Spleen (tissue), 11 donors: ENCODE data around the gene GALNTL6. TPM values are rescaled to one million over a fixed set of nuclear protein-coding genes. Genes with fewer than 3 reads are reported as not detected.

ENCODE experiments used
- DNase-seq: peaks from one replicate; pipeline ENCODE4 v3.0.0-alpha.2; 2020
- H3K27ac ChIP-seq, 8 donors: fragments of 200-600 bp; sonication (generic) in 7 of 8; 1 replicate in 4 of 8; 2 replicates in 4 of 8; pipeline versions ENCODE4 v1.5.0 to v1.8.0; 2016 to 2021; ENCODE audit warnings: inconsistent platforms in 4 of 8, mild to moderate bottlenecking in 4 of 8, moderate library complexity in 1 of 8
- H3K27me3 ChIP-seq, 7 donors: fragments of 200-600 bp; sonication (generic) in 6 of 7; replicated peaks in 1 of 7; 1 replicate in 4 of 7; 2 replicates in 3 of 7; pipeline versions ENCODE4 v1.5.0 to v1.8.0; 2016 to 2021; ENCODE audit warnings: inconsistent platforms in 3 of 7, mild to moderate bottlenecking in 1 of 7
- H3K36me3 ChIP-seq, 6 donors: fragments of 200-600 bp; sonication (generic) in 5 of 6; 1 replicate in 4 of 6; 2 replicates in 2 of 6; pipeline versions ENCODE4 v1.5.0 to v1.8.0; 2016 to 2021; ENCODE audit warnings: inconsistent platforms in 2 of 6
- H3K4me1 ChIP-seq, 6 donors: fragments of 200-600 bp; sonication (generic) in 5 of 6; 1 replicate in 3 of 6; 2 replicates in 3 of 6; pipeline versions ENCODE4 v1.5.0 to v1.8.0; 2016 to 2021; ENCODE audit warnings: inconsistent platforms in 3 of 6
- H3K4me3 ChIP-seq, 8 donors: fragments of 200-600 bp; sonication (generic) in 7 of 8; 1 replicate in 4 of 8; 2 replicates in 4 of 8; pipeline versions ENCODE4 v1.5.0 to v1.8.0; 2016 to 2021; ENCODE audit warnings: inconsistent platforms in 4 of 8, mild to moderate bottlenecking in 4 of 8, moderate library complexity in 2 of 8
- H3K9me3 ChIP-seq, 8 donors: fragments of 200-600 bp; sonication (generic) in 7 of 8; 1 replicate in 4 of 8; 2 replicates in 4 of 8; pipeline versions ENCODE4 v1.5.0 to v1.8.0; 2016 to 2021; ENCODE audit warnings: inconsistent platforms in 4 of 8
- POLR2A ChIP-seq, 3 donors: fragments of 450-650 bp; IDR thresholded peaks; one replicate each; pipeline ENCODE4 v1.5.1; 2017; ENCODE audit warnings: antibody characterized with exemption in 3 of 3, mild to moderate bottlenecking in 1 of 3
- POLR2AphosphoS5 ChIP-seq, 3 donors: sonication (generic); formaldehyde crosslinking; IDR thresholded peaks; one replicate each; pipeline ENCODE4 v1.5.1; 2017; ENCODE audit warnings: antibody characterized with exemption in 3 of 3
- WGBS, 5 donors: extraction: QIAGEN DNeasy Blood & Tissue Kit in 3 of 5; methylation state at CpG; one replicate each; pipeline versions ENCODE4 v1.1.5 to v1.1.7; 2013 to 2018; 5-methylcytosine and 5-hydroxymethylcytosine counted together
- intact Hi-C: fragments of 100-400 bp; cut with DNase I; formaldehyde crosslinking; loops from one replicate; pipeline ENCODE4 v1.15.0; 2023; ENCODE audit warnings: low total_unique reads
- polyA plus RNA-seq, 3 donors: library from polyadenylated mRNA; stranded (reverse); fragments of 200-250 nt; gene quantifications; one replicate each; pipeline ENCODE4 v1.2.1, GENCODE V29; 2013
- total RNA-seq, 7 donors: library from RNA; depleted of rRNA in 3 of 7; stranded (reverse); fragments of >200 nt in 3 of 7; fragmentation: NEBNext Ultra II Directional in 4 of 7; extraction: Animal tissue kit (Norgen Biotek cat#: 25700) in 4 of 7; gene quantifications; one replicate each; pipeline versions ENCODE4 v1.1.0 to v1.2.1, GENCODE V29; 2016 to 2021
- TF ChIP-seq, protein P1 (sequence below), 11 experiments: fragments of 200-600 bp in 7 of 11; fragments of 450-650 bp in 4 of 11; sonication (generic) in 4 of 11; IDR thresholded peaks in 8 of 11; conservative IDR thresholded peaks in 3 of 11; 1 replicate in 7 of 11; 2 replicates in 4 of 11; pipeline versions ENCODE4 v1.4.0 to v1.8.0; 2016 to 2021; ENCODE audit warnings: antibody characterized with exemption in 11 of 11, inconsistent platforms in 4 of 11, mild to moderate bottlenecking in 1 of 11
- donor health status: healthy with polysubstance abuse.
- donor health status: DM: no; HTN: no; CAD: no; lungs with moderate emphysema.
- donor health status: DM: no; HTN: no; CAD: no.
- donor health status: Bipolar disorder and iron deficiency.
- donor health status: healthy.
- donor health status: DM: no; HTN: no; CAD: no.
- donor health status: DM: yes; HTN: yes; CAD: no.

GALNTL6 gene
- total and polyA plus RNA-seq, 10 donors: 3.2 to 12.5 (median 7.1) TPM

DNA sequence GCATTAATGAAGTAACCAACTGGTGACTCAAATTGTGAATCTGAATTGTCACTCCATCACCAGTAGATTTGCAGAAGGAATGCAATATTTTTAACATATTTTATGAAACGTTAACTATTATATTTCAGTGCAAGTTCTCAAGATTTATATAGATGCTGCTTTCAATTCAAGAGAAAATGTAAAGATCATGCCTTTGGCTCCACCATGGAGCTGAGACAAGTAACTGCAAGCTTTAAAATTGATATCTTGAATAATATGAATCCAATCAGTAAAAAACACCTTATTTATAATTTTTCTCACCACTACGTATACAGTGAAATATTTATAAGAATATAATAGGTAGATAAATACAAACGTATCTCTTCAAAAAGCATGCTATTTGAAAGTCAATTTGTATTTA, 27.8 kb upstream of the GALNTL6 start:
- Histone ChIP-seq H3K4me3 (no peak overlapping the region), H3K4me1 (no peaks in the 10 kb centered on the region), H3K9me3 (peaks cover 0 to 26% (median 15%) of the 10 kb centered on the region in 8 donors), H3K27ac (no peak overlapping the region), H3K27me3 (no peaks in the 10 kb centered on the region), H3K36me3 (no peaks in the 10 kb centered on the region)
- WGBS, 5 donors: 72 to 84% (median 75%) methylated on average over 3 of the region's 3 CpGs
- TF ChIP-seq POLR2A (IDR thresholded peaks at IDR 0.05): no peak
- TF ChIP-seq, protein P1, sequence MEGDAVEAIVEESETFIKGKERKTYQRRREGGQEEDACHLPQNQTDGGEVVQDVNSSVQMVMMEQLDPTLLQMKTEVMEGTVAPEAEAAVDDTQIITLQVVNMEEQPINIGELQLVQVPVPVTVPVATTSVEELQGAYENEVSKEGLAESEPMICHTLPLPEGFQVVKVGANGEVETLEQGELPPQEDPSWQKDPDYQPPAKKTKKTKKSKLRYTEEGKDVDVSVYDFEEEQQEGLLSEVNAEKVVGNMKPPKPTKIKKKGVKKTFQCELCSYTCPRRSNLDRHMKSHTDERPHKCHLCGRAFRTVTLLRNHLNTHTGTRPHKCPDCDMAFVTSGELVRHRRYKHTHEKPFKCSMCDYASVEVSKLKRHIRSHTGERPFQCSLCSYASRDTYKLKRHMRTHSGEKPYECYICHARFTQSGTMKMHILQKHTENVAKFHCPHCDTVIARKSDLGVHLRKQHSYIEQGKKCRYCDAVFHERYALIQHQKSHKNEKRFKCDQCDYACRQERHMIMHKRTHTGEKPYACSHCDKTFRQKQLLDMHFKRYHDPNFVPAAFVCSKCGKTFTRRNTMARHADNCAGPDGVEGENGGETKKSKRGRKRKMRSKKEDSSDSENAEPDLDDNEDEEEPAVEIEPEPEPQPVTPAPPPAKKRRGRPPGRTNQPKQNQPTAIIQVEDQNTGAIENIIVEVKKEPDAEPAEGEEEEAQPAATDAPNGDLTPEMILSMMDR (IDR thresholded peaks at IDR 0.05 in 8 of 11, conservative IDR thresholded peaks at IDR 0.05 in 3 of 11): no peak
- no peak for TF ChIP-seq POLR2AphosphoS5 (IDR thresholded peaks at IDR 0.05)
- intact Hi-C loops: no loop called here
- DNase-seq: no peak

DNA sequence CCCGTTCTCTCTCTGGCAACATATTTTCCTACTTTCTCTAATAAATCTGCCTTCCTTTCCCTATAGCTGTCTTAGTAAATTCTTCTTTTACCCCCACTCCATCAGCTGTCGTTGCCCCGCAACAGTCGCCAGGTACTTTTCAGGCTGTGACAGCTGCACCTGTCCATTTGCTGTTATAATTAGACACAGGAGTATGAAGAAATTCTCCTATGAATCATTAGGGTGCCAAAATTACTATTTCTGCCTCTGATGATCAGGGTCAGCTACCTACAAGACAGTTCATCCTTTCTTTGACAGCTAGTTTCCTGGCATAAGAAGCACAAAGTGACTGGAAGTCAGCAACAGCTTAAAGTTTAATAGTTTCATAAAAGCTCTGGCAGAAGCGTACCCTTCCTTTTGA, 19.5 kb upstream of the GALNTL6 start:
- no peak for DNase-seq
- intact Hi-C loops: no loop called here
- Histone ChIP-seq H3K9me3 (no peaks in the 10 kb centered on the region), H3K4me3 (no peak overlapping the region), H3K27ac (no peak overlapping the region), H3K4me1 (no peaks in the 10 kb centered on the region), H3K36me3 (no peaks in the 10 kb centered on the region), H3K27me3 (no peaks in the 10 kb centered on the region)
- TF ChIP-seq, protein P1 (IDR thresholded peaks at IDR 0.05 in 8 of 11, conservative IDR thresholded peaks at IDR 0.05 in 3 of 11): no peak
- TF ChIP-seq POLR2A (IDR thresholded peaks at IDR 0.05) (no peak), POLR2AphosphoS5 (IDR thresholded peaks at IDR 0.05) (no peak)
- 77 to 89% (median 84%) methylated on average over 5 of the region's 5 CpGs for WGBS, 5 donors

DNA sequence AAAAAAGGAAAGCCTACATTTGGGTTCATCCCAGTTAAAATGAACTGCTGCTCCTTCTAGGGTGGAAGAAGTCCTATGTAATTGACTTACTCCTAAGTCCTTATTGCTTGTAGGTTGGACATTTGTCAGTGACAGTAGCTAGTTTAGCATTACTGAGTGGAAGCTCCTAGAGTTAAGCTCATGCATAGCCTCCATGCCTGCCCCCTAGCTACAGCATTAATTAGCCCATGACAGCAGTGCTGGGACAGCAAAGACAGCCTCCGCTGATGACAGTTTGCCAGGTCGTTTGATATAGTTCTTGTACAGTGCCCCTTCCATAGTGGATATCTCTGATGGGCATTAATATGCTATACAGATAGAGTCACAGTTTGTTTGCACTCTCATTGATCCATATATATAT, 18.7 kb upstream of the GALNTL6 start:
- H3K27ac ChIP-seq: no peak overlapping the region
- H3K36me3 ChIP-seq: no peaks in the 10 kb centered on the region
- H3K4me1 ChIP-seq: no peaks in the 10 kb centered on the region
- no peak for TF ChIP-seq POLR2A (IDR thresholded peaks at IDR 0.05)
- no peak for TF ChIP-seq POLR2AphosphoS5 (IDR thresholded peaks at IDR 0.05)
- TF ChIP-seq, protein P1 (IDR thresholded peaks at IDR 0.05 in 8 of 11, conservative IDR thresholded peaks at IDR 0.05 in 3 of 11): no peak
- WGBS, 5 donors: 81 to 100% (median 91%) methylated on average over 2 of the region's 2 CpGs
- no peaks in the 10 kb centered on the region for H3K27me3 ChIP-seq
- no peak for DNase-seq
- H3K9me3 ChIP-seq: peaks cover 0 to 4% (median 0%) of the 10 kb centered on the region in 8 donors
- intact Hi-C loops: no loop called here
- no peak overlapping the region for H3K4me3 ChIP-seq

GRCh38 chr4:171809854-171810253, 3.4 kb upstream of the GALNTL6 start:
- Histone ChIP-seq H3K36me3 (no peaks in the 10 kb centered on the region), H3K4me3 (no peak overlapping the region), H3K4me1 (peaks cover 0 to 28% (median 11%) of the 10 kb centered on the region in 6 donors), H3K9me3 (no peaks in the 10 kb centered on the region), H3K27ac (no peak overlapping the region), H3K27me3 (peaks cover 0 to 34% (median 17%) of the 10 kb centered on the region in 7 donors)
- TF ChIP-seq, protein P1 (IDR thresholded peaks at IDR 0.05 in 8 of 11, conservative IDR thresholded peaks at IDR 0.05 in 3 of 11): no peak
- TF ChIP-seq POLR2A (IDR thresholded peaks at IDR 0.05) (no peak), POLR2AphosphoS5 (IDR thresholded peaks at IDR 0.05) (no peak)
- intact Hi-C loops: no loop called here
- WGBS, 5 donors: 64 to 80% (median 75%) methylated on average over 1 of the region's 1 CpG
- no peak for DNase-seq
